ENCODE data around the gene PPP1R14D. TPM values are rescaled to one million over a fixed set of nuclear protein-coding genes. Genes with fewer than 3 reads are reported as not detected.

The PPP1R14D gene
- total and polyA plus RNA-seq, 4 donors: 0.36 TPM; not detected in 3

DNA sequence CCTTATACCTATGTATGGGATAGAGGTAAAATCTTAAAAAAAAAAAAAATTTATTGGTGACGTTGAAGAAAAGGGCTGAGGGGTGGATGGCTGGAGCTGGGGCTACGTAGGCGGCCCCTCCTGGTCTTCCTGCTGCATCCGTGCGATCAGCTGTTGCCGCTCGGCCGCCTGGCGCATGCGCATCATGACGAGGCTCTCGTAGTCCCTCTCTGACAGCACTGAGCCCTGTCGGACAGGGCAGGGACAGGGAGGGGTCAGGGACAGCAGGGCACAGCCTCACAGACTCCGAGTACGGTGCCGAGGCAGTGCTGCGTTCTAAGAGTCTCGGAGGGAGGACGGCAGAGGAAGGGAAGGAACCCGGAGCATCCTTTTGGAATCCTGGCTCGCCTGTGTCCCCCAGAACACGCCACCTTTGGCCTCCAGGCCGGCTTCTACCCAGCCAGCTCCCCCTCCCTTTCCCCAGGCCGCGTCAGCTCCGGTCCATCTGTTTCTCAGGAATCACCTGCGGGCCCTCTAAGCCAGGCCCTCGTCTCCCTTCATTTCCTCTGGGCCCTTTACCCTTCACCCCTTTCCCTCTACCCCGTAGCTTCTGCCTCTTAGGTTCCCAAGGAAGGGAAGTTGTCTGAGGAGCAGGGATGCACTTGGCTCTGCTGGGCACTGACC lies 60.5 kb downstream of the PPP1R14D start:
- no peaks in the 10 kb centered on the region for H3K9me3 ChIP-seq (ENCODE audit: control insufficient read depth, insufficient read depth, low read length)

GRCh38 chr15:40766906-40767837 lies 61.3 kb downstream of the PPP1R14D start:
- Histone ChIP-seq H3K4me1 (ENCODE audit: control insufficient read depth, insufficient read depth, low read length) (peaks cover 67% of the 10 kb centered on the region), H3K4me3 (ENCODE audit: low read depth, low read length) (no peak overlapping the region), H3K27ac (ENCODE audit: low read depth, low read length) (no peak overlapping the region), H3K9me3 (ENCODE audit: control insufficient read depth, insufficient read depth, low read length) (no peaks in the 10 kb centered on the region), H3K27me3 (ENCODE audit: control insufficient read depth, insufficient read depth, low read length) (no peaks in the 10 kb centered on the region), H3K36me3 (ENCODE audit: control insufficient read depth, insufficient read depth, low read length) (peaks cover 57% of the 10 kb centered on the region)
- WGBS (ENCODE audit: insufficient coverage): 85% methylated on average over 28 of the region's 32 CpGs
- DNase-seq (ENCODE audit: low read depth in 4 of 6, low spot score in 6 of 6): no peak

More for the DNA sequence above, 60.5 kb downstream of the PPP1R14D start:
- H3K27me3 ChIP-seq (ENCODE audit: control insufficient read depth, insufficient read depth, low read length): no peaks in the 10 kb centered on the region
- H3K4me3 ChIP-seq (ENCODE audit: low read depth, low read length): no peak overlapping the region
- H3K36me3 ChIP-seq (ENCODE audit: control insufficient read depth, insufficient read depth, low read length): peaks cover 65% of the 10 kb centered on the region
- H3K4me1 ChIP-seq (ENCODE audit: control insufficient read depth, insufficient read depth, low read length): peaks cover 62% of the 10 kb centered on the region
- WGBS (ENCODE audit: insufficient coverage): 87% methylated on average over 20 of the region's 29 CpGs
- no peak for DNase-seq (ENCODE audit: low read depth in 4 of 6, low spot score in 6 of 6)
- H3K27ac ChIP-seq (ENCODE audit: low read depth, low read length): no peak overlapping the region

DNA sequence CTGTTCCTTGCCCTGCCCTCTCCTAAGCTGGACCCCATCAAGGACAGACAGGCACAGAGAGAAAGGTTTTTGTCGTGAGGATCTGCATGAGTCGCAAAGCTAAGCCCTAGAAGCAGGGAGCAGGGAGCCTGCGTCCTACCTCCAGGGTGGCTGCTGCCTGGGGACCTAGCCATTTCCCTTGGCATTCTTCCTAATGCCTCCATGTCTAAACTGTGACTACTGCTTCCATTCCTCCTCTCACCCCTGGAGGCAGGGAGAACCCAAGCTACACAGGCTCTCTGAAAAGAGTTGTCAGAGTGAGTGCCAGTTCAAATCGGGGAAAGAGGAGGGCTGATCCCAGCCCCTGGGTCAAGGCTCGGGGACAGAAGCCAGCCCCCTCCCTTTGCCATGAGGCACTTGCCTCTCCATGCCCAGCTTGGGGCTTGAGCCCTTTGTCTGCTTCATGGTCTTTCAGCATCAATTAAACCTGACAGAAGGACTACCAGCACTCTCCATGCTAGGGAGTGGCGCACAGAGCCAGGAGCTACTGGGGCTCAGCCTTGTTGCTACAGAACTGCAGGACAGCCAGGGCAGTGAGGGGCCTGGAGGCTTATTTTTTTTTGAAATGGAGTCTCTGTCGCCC lies 62.2 kb downstream of the PPP1R14D start:
- WGBS (ENCODE audit: insufficient coverage): 62% methylated on average over 5 of the region's 7 CpGs
- H3K4me3 ChIP-seq (ENCODE audit: low read depth, low read length): no peak overlapping the region
- peak in 1 of 6 donors; percentile 26 for DNase-seq (ENCODE audit: low read depth in 4 of 6, low spot score in 6 of 6)
- no peak overlapping the region for H3K27ac ChIP-seq (ENCODE audit: low read depth, low read length)
- no peaks in the 10 kb centered on the region for H3K9me3 ChIP-seq (ENCODE audit: control insufficient read depth, insufficient read depth, low read length)
- H3K27me3 ChIP-seq (ENCODE audit: control insufficient read depth, insufficient read depth, low read length): no peaks in the 10 kb centered on the region
- peaks cover 50% of the 10 kb centered on the region for H3K36me3 ChIP-seq (ENCODE audit: control insufficient read depth, insufficient read depth, low read length)
- H3K4me1 ChIP-seq (ENCODE audit: control insufficient read depth, insufficient read depth, low read length): peaks cover 60% of the 10 kb centered on the region

Small RNA genes lying within 50 kb of the gene (small RNA-seq; reads per million reads assigned to genes)
- not detected for gene AC025166.1 (ENCODE audit: low replicate concordance)

Other genes starting within 250 kb of the PPP1R14D start
- gene KNL1, start 234.5 kb downstream of the PPP1R14D start, total RNA-seq: 10 to 100 TPM; 11.2 to 13.7 TPM
- gene KNL1, start 234.5 kb downstream of the PPP1R14D start, polyA plus RNA-seq (ENCODE audit: insufficient read length in 2 of 2): 1 to 10 TPM; 8.7 to 9.7 TPM
- gene RAD51, start 133.5 kb downstream of the PPP1R14D start, total RNA-seq: 1 to 10 TPM; 2.5 to 3.7 TPM
- 1 to 10 TPM; 6.3 to 7.9 TPM for gene RAD51, start 133.5 kb downstream of the PPP1R14D start, polyA plus RNA-seq (ENCODE audit: insufficient read length in 2 of 2)
- 10 to 100 TPM; 18.1 to 30.6 TPM for gene RMDN3, start 73.5 kb downstream of the PPP1R14D start, total RNA-seq
- 10 to 100 TPM; 50.0 to 53.1 TPM for gene RMDN3, start 73.5 kb downstream of the PPP1R14D start, polyA plus RNA-seq (ENCODE audit: insufficient read length in 2 of 2)
- gene GCHFR, start 64.6 kb downstream of the PPP1R14D start, total RNA-seq: 10 to 100 TPM; 14.2 to 18.2 TPM
- 10 to 100 TPM; 25.6 to 29.1 TPM for gene GCHFR, start 64.6 kb downstream of the PPP1R14D start, polyA plus RNA-seq (ENCODE audit: insufficient read length in 2 of 2)
- under 1 TPM; 0.17 to 0.20 TPM for gene C15orf62, start 58.7 kb downstream of the PPP1R14D start, total RNA-seq
- gene C15orf62, start 58.7 kb downstream of the PPP1R14D start, polyA plus RNA-seq (ENCODE audit: insufficient read length in 2 of 2): 1 to 10 TPM; 2.8 to 6.0 TPM
- 10 to 100 TPM; 25.2 to 28.0 TPM for gene ZFYVE19, start 21.6 kb downstream of the PPP1R14D start, total RNA-seq
- gene ZFYVE19, start 21.6 kb downstream of the PPP1R14D start, polyA plus RNA-seq (ENCODE audit: insufficient read length in 2 of 2): 10 to 100 TPM; 36.6 to 43.2 TPM
- 10 to 100 TPM; 12.8 to 47.4 TPM for gene DNAJC17, start 21.2 kb downstream of the PPP1R14D start, total RNA-seq
- 10 to 100 TPM; 27.1 to 34.9 TPM for gene DNAJC17, start 21.2 kb downstream of the PPP1R14D start, polyA plus RNA-seq (ENCODE audit: insufficient read length in 2 of 2)
- 1 to 10 TPM; 2.9 to 4.5 TPM for gene SPINT1, start 15.3 kb upstream of the PPP1R14D start, total RNA-seq
- gene SPINT1, start 15.3 kb upstream of the PPP1R14D start, polyA plus RNA-seq (ENCODE audit: insufficient read length in 2 of 2): 1 to 10 TPM; 3.2 to 4.3 TPM
- gene RHOV, start 45.5 kb upstream of the PPP1R14D start, total RNA-seq: 1 to 10 TPM; 1.7 to 2.8 TPM
- gene RHOV, start 45.5 kb upstream of the PPP1R14D start, polyA plus RNA-seq (ENCODE audit: insufficient read length in 2 of 2): 10 to 100 TPM in 1 of 2 donors, 1 to 10 TPM in 1; 9.3 to 12.2 TPM
- 10 to 100 TPM; 19.9 to 22.9 TPM for gene VPS18, start 65.7 kb upstream of the PPP1R14D start, total RNA-seq
- gene VPS18, start 65.7 kb upstream of the PPP1R14D start, polyA plus RNA-seq (ENCODE audit: insufficient read length in 2 of 2): 10 to 100 TPM; 21.3 to 23.1 TPM
- 1 to 10 TPM; 5.8 to 7.5 TPM for gene DLL4, start 100.6 kb upstream of the PPP1R14D start, total RNA-seq
- gene DLL4, start 100.6 kb upstream of the PPP1R14D start, polyA plus RNA-seq (ENCODE audit: insufficient read length in 2 of 2): 1 to 10 TPM; 5.6 to 8.5 TPM
- gene CHAC1, start 124.8 kb upstream of the PPP1R14D start, total RNA-seq: 1 to 10 TPM; 3.6 to 4.6 TPM
- 10 to 100 TPM; 17.0 to 17.7 TPM for gene CHAC1, start 124.8 kb upstream of the PPP1R14D start, polyA plus RNA-seq (ENCODE audit: insufficient read length in 2 of 2)

All from spinal cord (tissue), 10 donors.